ENCODE results near the gene ANKS1A.

The ANKS1A gene

GRCh38 chr6:35068644-35069043 is 179.6 kb downstream of the ANKS1A start:
- ATAC-seq (no peak), DNase-seq (no peak)

- no peak for DNase-seq
- ATAC-seq, result no peak
Measured at GRCh38 chr6:35069262-35069661, 180.2 kb downstream of the ANKS1A start.

- ATAC-seq, result no peak
- no peak for DNase-seq
Measured at GRCh38 chr6:35070111-35070510, 181.1 kb downstream of the ANKS1A start.

DNA sequence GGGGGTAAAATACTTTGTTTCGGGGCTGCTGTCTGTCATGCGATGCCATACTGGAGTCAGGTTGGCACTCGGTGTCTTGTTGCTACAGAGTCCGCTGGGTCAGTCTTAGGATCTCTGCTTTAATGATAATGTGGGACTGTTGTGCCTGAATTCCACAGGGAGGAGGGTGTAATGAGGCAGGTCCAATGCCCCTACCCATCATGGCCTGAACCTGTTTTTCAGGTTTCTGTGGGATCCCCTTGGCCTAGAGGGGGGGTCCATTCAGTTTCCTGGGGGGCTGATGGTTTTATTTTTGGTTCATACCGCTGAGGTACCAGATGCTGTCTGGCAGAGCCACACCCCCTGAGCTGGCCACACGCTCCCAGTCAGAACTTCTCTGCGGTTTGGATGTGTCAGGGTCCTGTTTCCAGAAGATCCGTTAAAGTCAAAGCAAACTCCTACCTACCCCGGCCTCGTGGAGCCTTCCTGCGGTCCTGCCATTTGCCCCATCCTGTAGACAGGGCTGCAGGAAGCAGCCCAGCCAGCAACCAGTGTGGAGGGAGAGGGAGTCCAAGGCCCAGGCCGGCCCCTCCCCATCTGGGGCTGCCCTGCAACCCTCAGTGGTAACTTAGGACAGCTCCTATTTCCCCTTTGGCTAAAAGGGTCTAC is 182.4 kb downstream of the ANKS1A start:
- ATAC-seq (no peak), DNase-seq (no peak)

GRCh38 chr6:35072051-35072697 is 183.1 kb downstream of the ANKS1A start:
- ATAC-seq (peak; percentile 16), DNase-seq (no peak)

- DNase-seq (no peak), ATAC-seq (no peak)
Measured at GRCh38 chr6:35072698-35073055, 183.6 kb downstream of the ANKS1A start.

- DNase-seq (no peak), ATAC-seq (no peak)
Measured at GRCh38 chr6:35073211-35073610, 184.2 kb downstream of the ANKS1A start.

GRCh38 chr6:35073766-35074471 is 184.9 kb downstream of the ANKS1A start:
- ATAC-seq, result no peak
- DNase-seq, result no peak

- ATAC-seq (no peak), DNase-seq (no peak)
Measured at GRCh38 chr6:35076997-35077712, 188.1 kb downstream of the ANKS1A start.

GRCh38 chr6:35077713-35078105 is 188.7 kb downstream of the ANKS1A start:
- DNase-seq (no peak), ATAC-seq (no peak)

DNA sequence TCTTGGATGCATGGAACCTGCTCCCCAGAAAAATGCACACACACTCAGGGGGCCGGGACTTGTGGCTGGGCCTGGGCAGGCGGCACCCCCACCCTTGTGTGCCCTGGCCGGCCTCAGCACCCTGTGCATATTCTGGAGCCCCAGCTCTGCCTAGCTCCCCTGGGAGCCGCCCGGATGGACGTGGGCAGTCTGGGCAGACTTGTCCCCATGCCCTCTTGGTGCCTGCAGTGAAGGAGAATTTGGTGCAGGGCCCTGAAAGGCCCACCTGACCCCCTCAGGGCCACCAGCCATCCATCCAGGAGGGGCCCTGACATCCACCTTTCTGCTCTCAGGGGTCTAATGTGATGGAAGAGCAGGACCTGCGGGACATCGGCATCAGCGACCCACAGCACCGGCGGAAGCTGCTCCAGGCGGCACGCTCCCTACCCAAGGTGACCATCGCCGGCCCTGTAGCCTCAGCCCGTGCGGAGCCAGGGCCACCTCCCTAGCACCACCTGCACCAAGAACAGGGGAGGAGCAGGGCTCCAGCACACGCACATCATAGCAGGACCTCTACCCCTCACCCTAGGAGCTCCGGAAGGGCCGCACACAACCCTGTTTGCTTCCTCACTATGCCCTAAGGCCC is 189.3 kb downstream of the ANKS1A start:
- ATAC-seq (no peak), DNase-seq (no peak)

- ATAC-seq (no peak), DNase-seq (no peak)
Measured at GRCh38 chr6:35078896-35079295, 189.8 kb downstream of the ANKS1A start.

GRCh38 chr6:35079311-35080000 is 190.4 kb downstream of the ANKS1A start:
- no peak for ATAC-seq
- DNase-seq, result no peak

DNA sequence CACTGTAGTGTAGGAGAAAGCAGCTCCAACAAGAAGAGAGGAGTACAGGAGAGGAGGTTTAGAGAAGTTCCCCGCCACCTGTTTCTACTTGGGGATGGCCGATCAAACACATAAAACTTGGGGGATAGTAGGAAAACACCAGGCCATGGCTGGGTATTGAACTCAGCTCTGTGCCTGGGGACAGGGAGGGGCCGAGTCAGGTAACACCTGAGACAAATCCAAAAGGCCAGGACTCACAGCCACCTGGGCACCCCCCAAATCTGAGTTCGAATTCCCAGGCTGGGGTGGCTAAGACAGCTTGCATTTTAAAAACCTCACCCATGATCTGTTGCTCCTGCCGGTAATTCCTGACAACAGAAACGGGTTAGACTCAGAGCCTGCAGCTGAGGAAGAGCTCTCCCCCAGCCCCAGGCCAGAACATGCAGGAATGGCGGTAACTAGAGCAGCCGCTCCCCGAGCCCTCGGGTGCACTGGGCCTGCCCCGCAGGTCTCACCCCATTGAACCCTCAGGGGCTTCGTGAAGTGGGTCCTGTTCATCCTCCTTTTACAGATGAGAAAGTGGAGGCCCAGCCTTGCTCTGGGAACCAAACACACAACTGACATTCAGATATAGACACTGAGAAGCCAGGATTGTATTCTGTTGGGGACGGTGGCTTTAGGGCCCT is 191.1 kb downstream of the ANKS1A start:
- ATAC-seq (no peak), DNase-seq (no peak)

DNA sequence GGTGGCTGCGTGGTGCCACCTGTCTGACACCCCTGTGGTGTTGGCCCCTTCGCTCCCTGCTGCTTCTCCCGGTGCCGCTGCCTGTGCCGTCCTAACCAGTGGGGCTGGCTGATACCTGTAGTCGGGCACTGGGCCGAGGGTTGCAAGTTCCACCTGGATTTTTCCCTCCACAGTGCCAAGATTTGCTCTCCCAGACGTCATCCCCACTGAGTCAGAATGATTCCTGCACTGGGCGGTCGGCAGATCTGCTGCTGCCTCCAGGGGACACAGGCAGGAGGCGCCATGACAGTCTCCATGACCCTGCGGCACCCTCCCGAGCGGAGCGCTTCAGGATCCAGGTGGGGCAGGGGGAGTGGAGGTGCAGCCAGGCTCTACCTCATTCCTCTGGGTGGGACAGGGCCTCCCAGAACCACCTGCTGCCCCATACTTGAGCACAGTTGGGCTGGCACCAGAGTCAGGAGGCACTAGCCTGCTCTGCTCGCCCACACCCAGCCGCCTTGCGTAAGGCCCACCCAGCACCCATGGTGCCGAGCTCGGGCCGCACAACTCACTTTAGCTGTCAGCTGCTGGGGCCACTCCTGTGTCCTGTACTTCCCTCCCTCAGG is 191.9 kb downstream of the ANKS1A start:
- ATAC-seq (no peak), DNase-seq (no peak)

GRCh38 chr6:35081426-35081851 is 192.4 kb downstream of the ANKS1A start:
- DNase-seq (no peak), ATAC-seq (no peak)

GRCh38 chr6:35082046-35082732 is 193.1 kb downstream of the ANKS1A start:
- no peak for DNase-seq
- no peak for ATAC-seq

DNA sequence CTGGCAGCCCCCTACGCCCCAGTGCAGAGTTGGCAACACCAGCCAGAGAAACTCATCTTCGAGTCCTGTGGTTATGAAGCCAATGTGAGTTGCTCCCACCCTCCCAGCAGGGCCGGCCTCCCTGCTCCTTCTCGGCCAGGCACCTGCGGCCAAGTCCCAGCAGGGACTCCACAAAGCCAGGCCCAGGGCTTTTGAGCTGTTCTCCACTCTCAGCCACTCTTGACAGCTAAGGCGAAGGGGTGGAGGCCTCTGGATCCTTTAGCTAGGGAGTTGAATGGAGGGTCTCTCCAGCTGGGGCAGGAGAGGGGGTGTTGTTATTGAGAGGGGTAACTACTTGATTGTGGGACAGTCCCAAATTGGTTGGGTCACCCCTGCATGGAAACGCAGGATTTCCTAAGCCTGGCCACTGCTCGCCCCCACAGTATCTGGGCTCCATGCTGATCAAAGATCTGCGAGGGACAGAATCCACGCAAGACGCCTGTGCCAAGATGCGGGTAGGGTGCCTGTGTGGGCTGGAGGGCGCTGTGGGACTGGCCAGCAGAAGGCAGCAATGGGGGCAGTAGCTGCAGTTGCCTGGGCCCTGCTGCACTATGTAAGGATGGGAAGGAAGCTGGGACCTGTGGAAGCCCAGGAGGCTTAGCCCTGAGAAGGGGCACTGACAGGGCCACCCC is 193.8 kb downstream of the ANKS1A start:
- DNase-seq, result no peak
- no peak for ATAC-seq

DNA sequence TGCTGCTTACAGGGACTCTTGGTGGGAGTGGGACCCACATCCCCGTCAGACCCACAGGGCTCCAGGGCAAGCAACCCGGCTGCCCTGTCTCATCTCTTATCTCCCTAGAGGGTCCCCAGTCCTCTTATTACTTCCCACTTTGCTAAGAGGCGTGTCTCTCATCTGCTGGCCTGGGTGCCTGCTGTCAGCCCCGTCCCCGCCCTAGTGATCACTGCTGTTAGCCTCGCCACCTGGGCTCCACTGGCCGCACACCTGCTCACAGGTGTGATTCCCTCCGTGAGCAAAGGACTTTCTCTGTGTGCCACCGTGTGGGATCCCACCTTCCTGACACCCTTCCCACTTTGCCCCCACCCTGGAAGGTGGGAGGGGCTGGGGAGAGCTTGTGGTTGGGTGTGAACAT is 194.5 kb downstream of the ANKS1A start:
- DNase-seq, result no peak

GRCh38 chr6:35084041-35084491 is 195.0 kb downstream of the ANKS1A start:
- ATAC-seq, result no peak
- DNase-seq, result no peak

More for the DNA sequence above, 194.5 kb downstream of the ANKS1A start:
- ATAC-seq, result no peak

Measured in stimulated activated naive CD8-positive, alpha-beta T cell treated with anti-CD3 and anti-CD28 coated beads, Interleukin-15, Interleukin-2, amounts not matched to agents 100 U/mL and 50 U/mL, for 24 hours (primary cell).